ENCODE data around the gene ADAM10.
"Not testable (repeated sequence)": the region's sequence is repeated elsewhere in the genome, so short reads cannot be mapped to it uniquely, and the experiment has no call there.

ADAM10 gene, protein sequence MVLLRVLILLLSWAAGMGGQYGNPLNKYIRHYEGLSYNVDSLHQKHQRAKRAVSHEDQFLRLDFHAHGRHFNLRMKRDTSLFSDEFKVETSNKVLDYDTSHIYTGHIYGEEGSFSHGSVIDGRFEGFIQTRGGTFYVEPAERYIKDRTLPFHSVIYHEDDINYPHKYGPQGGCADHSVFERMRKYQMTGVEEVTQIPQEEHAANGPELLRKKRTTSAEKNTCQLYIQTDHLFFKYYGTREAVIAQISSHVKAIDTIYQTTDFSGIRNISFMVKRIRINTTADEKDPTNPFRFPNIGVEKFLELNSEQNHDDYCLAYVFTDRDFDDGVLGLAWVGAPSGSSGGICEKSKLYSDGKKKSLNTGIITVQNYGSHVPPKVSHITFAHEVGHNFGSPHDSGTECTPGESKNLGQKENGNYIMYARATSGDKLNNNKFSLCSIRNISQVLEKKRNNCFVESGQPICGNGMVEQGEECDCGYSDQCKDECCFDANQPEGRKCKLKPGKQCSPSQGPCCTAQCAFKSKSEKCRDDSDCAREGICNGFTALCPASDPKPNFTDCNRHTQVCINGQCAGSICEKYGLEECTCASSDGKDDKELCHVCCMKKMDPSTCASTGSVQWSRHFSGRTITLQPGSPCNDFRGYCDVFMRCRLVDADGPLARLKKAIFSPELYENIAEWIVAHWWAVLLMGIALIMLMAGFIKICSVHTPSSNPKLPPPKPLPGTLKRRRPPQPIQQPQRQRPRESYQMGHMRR

DNA sequence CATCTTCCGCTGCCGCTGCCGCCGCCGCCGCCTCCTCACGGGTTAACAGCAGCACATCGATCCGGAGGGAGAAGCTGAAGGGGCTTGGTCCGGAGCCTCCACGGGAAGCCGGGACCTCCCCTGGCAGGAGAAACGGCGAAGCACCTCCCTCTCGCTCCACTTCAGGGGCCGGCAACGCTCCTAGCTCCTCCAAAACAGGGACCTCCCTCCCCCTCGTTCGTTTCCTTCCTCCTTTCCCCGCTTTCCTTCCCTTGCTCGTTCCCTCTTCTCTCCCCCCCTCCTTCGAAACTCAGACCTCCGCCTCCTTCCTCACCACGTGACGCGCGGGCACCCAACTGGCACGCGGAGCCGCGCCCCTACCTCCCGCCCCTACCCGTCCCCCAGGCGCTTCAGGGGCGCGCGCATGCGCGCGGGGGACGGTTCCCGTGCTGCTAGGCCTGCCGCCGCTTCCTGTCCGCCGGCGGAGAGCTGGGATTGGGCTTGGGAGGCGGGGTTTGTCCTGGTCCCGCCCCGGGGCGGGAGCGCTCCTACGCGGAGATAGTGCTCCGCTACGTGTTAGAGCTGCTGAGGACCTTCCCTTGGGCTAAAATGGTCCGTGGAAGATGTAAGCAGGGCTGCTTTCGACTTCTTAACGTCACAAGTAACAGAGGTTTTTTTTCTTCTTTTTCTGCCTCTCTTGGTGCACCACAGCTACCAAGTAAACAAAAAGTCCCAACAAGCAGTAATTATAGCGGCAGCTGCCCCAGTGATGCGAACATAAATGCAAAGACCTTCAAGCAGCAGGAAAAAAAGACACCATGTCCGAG, at the start of gene ADAM10:
ADAM10 (minus strand) TSS at position 176 of the 806 bp plus-strand sequence; CDS start at position 3, 173 bp downstream.
- DNase-seq (ENCODE audit: insufficient read length, low spot score) (peak; percentile 97), FAIRE-seq (peak; percentile 75)

DNA sequence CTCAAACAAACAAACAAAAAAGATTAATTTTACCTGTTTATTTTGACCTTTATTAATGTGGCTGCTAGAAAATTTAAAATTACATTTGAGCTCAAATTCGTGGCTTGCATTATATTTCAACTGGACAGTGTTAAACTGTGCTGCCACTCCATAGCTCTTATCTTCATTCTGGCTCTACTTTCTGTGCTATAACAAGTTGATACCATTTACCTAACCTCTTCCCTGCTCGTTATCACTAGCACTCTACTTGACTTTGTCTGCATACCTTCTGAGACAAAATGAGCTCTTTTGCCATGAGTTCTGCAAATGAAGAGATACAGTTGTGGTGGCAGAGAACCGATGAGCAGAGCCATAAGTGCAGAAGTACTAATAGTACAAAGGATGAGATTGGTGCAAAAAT, 48.0 kb upstream of the ADAM10 start:
- DNase-seq (ENCODE audit: insufficient read length, low spot score), result no peak
- FAIRE-seq, result no peak

DNA sequence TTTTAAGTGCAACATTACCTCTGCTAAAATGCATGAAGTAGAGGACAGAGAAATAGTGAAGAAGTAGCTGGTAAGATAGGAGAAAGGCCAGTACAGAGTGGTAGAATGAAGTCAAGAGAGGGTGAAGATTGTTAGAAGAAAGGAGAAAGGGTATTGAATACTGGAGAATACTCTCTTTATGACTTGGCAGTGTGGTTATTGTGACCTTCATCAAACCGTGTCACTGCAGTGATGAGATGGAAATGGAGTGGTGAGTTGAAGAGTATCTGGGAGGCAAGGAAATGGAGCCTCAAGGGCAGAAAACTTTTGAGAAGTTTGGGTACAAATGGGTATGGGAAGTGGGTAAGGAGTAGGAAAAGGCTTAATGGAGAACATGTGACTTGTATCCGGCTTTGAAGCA, 46.3 kb upstream of the ADAM10 start:
- FAIRE-seq, result no peak
- no peak for DNase-seq (ENCODE audit: insufficient read length, low spot score)

DNA sequence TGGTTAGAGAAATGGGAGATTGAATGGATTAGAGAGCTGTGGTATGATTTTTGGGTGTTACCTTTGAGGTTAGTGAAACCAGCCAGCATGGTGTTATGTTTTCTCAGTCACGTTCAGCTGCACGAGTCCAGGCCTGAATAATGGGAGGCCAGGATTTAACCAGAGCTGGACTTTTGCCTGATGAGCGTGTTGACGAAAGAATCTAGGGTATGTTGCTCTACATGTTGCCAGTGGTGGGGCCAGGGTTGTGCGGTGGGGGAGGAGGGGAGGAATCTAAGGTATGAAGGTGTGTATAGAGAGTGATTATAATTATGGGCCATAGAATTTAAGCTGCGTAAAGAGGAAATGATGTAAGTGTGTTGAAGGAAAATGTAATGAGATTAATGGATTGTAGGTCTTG, 44.4 kb upstream of the ADAM10 start:
- DNase-seq (ENCODE audit: insufficient read length, low spot score) (no peak), FAIRE-seq (no peak)

DNA sequence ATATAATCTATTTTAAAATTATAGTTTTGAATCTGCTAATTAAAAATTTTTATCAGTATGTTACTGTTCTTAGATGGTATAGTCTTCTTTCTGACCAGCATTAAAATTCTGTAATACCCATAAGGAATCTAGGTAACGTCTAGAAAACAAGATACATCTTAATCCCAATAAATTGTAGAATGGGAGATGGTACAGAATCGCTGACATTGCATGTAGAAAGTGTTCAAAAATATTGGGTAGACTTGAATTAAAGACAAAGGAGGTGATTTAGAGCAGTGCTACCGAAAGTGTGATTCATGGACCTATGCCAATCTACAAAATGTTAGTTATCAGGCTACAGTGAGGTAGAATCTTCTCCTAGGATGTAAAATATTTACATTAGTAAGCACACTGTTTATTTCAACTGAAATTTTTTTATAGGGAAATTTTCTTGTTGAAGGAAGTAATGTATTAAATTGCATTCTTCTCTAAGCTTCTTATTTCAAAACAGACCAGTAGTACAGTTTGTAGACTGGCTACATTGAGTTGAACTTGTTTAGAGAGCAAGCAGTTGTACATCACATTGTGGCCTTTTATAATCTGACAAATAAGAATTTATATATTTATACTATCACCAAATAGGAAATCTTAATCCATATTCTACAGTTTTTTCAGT, 38.7 kb upstream of the ADAM10 start:
- FAIRE-seq (no peak), DNase-seq (ENCODE audit: insufficient read length, low spot score) (no peak)

DNA sequence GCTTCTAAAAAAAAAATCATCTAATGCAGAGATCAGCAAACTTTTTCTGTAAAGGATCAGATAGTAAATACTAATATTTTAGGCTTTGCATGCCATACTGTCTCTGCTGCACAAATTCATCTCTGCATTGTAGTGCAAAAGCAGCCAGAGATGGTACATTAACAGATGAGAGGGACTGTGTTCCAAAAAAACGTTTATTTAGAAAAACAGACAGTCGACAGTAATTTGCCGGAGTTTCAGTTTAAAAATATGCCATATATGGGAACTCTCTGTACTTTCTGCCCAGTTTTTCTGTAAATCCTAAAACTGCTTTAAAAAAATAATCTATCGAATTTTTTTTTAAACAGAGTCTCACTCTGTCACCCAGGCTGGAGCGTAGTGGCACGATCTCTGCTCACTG, 35.8 kb upstream of the ADAM10 start:
- DNase-seq (ENCODE audit: insufficient read length, low spot score) (no peak), FAIRE-seq (no peak)

DNA sequence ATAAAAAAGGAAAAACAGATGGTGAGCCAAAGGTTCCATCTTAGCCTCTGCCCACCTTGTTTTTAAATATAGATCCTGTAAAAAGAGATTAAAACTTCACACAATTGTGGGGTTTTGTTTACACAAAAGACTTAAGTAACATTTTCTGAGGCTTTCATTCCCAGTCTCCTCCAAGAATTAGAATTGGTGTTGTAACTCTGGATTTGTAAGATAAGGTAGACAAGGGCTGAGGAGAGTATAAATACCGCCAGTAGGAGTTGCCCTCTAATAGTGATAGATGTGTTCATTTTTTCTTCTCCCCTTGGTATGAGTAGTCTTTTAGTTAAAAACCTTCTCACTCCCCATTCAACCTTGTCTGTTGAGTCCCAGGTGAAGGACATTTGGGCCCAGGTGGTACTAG, 30.0 kb upstream of the ADAM10 start:
- DNase-seq (ENCODE audit: insufficient read length, low spot score) (no peak), FAIRE-seq (no peak)

DNA sequence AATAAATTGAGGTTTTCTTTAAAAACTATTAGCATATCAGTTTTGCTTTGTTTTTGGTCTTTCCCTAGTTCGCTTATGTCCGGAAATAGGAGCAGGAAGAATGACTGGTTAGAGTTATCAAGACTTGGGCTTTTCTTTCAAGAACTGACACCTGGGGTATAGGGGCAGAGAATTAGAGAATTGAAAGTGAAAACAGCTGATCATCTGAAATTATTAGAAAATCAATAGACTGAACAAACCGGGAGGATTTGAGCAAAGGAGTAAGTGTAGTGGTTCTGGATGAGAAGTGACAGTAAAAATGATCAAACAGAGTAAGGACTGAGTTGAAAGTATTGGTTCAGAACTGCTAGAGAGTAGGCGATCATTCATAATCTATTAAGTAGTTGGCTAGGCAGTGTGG, 27.6 kb upstream of the ADAM10 start:
- FAIRE-seq (no peak), DNase-seq (ENCODE audit: insufficient read length, low spot score) (no peak)

DNA sequence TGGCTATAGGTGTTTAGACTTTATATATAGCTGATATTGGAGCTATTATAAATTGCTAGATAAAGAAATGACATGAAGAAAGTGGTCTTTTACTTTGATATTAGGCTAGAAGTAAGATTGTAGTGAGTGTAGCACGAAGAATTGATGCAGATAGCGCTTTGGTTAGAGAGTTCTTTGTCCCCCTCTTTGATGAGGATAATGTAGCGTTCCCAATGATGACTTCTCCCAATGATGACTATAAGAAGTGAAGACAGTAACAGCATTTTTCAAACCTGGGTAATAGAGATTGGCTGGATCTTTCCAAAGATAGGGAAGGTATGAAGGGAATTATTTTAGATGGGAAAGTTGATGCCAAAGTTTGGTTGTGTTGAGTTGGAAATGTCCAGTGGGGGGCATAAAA, 25.9 kb upstream of the ADAM10 start:
- no peak for FAIRE-seq
- DNase-seq (ENCODE audit: insufficient read length, low spot score), result no peak

DNA sequence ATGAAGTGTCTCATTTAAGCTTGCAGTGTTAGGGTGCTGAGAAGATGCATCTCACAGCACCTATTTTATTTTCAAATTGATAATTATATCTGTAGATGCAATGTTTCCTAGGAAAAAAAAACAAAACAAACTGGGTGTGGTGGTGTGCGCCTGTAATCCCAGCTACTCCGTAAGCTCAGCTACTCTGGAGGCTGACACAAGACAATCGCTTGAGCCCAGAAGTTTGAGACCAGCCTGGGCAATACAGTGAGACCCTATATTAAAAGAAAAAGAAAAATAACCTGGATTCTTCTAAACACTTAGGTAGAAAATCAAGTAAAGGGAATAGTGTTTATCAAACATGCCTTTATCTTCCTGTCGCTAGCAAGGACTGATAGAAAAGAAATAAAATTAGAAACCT, 23.5 kb upstream of the ADAM10 start:
- no peak for DNase-seq (ENCODE audit: insufficient read length, low spot score)
- FAIRE-seq, result no peak

DNA sequence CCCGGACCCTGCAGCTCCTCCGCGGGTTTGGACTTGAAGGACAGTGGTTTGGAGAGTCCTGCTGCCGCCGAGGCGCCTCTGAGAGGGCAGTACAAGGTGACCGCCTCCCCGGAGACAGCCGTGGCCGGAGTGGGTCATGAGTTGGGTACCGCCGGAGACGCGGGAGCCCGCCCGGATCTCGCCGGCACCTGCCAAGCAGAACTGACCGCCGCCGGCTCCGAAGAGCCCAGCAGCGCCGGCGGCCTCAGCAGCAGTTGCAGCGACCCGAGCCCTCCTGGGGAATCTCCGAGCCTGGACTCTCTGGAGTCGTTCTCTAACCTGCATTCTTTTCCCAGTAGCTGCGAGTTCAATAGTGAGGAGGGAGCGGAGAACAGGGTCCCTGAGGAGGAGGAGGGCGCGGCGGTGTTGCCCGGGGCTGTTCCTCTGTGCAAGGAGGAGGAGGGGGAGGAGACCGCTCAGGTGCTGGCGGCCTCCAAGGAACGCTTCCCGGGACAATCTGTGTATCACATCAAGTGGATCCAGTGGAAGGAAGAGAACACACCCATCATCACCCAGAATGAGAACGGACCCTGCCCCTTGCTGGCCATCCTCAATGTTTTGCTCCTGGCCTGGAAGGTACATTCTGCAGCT, 22.2 kb upstream of the ADAM10 start:
- peak; percentile 25 for DNase-seq (ENCODE audit: insufficient read length, low spot score)

DNA sequence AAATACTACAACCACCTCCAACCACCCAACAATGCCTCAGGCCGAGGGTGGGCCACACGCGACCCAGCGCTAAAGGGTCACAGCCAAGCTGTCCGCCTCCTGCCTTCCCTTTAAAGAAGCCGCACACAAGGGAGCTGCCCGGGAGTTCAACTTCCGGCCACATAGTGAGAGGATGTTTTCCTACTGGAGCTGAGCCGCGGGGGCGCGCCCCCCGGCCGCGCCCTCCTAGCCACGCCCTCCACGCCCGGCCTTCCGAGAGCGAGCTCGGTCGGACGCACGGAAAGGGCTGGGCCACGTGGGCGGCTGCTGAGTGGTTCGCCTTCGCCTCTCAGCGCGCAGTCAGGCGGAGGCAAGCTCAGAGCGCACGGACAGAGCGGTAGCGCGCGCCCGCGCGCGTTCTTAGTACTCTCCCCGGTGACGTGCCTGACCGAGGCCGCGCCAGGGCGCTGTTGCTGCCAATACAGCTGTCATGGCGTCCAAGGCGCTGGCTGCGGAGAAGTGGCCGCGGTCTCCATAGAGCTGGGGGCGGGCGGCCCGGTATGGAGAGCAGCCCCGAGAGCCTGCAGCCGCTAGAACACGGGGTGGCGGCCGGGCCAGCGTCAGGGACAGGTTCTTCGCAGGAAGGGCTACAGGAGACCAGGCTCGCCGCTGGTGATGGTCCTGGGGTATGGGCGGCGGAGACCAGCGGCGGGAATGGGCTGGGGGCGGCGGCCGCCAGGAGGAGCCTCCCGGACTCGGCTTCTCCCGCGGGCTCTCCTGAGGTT, 21.5 kb upstream of the ADAM10 start, which contains the start of gene MINDY2:
MINDY2 (plus strand) TSS at position 446 of the 764 bp plus-strand sequence; CDS start at position 540, 94 bp downstream.
- FAIRE-seq (peak; percentile 92), DNase-seq (ENCODE audit: insufficient read length, low spot score) (peak; percentile 89)

More for the DNA sequence above, 22.2 kb upstream of the ADAM10 start:
- no peak for FAIRE-seq

DNA sequence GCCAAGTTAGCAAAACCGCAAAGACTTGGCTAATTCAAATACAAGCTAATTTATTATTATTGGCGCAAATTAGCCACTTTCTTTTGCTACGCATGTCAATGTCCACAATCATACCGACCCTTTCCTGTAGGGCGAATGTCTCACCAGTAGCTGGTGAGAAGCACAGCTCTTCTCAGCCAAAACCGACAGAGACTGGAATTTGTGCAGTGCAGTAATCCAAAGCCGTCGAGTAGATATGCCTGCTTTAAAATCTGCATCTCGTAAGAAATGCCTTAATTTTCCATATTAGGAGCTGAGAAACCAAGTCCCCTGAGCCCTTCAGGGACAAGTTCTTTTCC, 21.0 kb upstream of the ADAM10 start:
- FAIRE-seq, result no peak
- peak; percentile 41 for DNase-seq (ENCODE audit: insufficient read length, low spot score)

DNA sequence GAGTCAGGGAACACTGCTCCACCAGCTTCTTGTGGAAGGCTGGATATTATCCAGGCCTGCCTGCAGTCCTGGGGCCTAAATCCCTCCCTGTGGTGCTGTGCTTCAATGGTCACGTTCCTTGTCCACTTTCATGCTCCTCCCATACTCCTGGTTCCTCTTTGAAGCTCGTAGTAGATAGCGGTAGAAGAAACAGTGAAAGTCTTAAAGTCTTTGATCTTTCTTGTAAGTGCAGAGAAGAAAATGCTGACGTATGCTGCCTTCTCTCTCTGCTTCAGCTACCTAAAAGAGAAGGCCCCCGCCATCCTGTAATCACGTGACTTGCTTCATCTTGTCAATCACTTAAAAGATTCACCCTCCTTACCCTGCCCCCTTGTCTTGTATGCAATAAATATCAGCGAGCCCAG, 19.1 kb upstream of the ADAM10 start:
- FAIRE-seq; DNase-seq (ENCODE audit: insufficient read length, low spot score): not testable (repeated sequence)

DNA sequence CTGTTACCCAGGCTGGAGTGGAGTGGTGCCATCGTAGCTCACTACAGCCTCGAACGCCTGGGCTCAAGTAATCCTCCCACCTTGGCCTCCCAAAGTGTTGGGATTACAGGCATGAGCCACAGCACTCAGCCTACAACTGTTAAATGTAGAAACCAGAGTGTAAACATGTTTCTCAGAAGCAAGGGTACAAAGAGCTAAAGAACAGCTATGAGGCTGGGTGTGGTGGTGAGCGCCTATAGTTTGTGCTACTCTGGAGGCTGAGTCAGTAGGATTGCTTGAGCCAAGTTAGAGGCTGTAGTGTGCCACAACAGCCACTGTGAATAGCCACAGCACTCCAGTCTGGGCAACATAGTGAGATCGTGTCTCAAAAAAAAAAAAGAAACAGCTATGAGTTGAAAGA, 16.8 kb upstream of the ADAM10 start:
- no peak for FAIRE-seq

DNA sequence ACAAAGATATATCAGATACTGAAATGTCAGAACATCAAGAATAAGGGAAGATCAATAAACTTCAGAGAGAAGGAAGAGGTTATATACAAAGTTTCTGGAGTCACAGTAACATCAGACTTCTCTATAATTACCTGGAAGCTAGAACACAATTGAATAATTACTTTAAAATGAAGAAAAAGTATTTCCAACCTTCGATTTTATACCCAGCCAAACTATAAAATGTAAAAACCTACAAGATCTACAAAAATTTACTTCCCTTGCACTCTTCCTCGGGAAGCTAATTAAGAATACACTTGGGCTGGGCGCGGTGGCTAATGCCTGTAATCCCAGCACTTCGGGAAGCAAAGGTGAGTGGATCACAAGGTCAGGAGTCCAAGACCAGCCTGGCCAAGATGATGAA, 15.0 kb upstream of the ADAM10 start:
- FAIRE-seq (no peak), DNase-seq (ENCODE audit: insufficient read length, low spot score) (no peak)

More for the DNA sequence above, 16.8 kb upstream of the ADAM10 start:
- no peak for DNase-seq (ENCODE audit: insufficient read length, low spot score)

DNA sequence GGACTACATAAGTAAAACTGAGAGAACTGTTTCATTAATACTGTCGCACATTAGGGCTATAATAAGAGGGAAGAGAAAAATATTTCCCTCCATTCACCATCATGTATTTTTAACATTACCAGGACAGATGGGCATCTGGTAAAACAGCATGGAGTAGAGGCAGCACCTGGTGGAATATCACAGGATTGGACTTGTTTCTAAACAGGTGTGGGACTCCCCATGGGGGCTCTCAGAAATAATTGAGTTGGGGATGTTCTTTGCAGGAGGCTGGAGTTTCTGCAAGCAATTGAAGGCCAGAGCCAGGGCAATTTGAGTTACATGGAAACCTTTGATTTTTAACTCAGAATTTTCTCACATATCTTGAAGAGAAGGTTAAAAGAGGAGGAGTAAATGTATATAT, 13.2 kb upstream of the ADAM10 start:
- DNase-seq (ENCODE audit: insufficient read length, low spot score) (no peak), FAIRE-seq (no peak)

DNA sequence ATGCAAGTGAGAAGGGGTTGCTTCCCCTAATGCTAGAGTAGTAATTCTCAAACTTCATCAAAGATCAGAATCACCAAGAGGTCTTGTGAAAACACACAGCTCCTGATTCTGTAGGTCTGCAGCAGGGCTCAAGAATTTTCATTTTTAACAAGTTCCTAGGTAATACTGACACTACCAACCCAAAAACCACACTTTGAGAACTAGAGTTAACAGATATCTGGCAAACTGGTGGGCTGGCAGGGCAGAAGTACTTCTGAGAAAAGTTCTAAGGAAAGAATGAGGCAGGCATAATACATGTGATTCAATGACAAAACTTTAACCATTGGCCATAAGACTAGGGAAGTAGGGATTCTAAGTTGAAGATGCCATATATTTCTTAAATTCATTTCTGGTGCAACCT, 12.8 kb upstream of the ADAM10 start:
- FAIRE-seq (no peak), DNase-seq (ENCODE audit: insufficient read length, low spot score) (no peak)

DNA sequence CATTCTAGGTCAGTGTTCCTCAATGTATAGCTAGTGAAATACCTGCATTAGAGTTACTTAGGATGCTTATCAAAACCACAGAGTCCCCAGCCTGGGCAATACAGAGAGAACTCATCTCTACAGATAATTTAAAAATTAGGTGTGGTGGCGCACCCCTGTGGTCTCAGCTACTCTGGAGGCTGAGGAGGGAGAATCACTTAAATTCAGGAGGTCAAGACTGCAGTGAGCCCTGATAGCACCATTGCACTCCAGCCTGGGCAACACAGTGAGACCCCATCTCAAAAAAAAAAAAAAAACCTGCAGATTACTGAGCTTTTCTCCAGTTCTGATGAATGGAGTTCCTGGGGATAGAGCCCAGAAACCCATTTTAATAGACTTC, 11.5 kb upstream of the ADAM10 start:
- DNase-seq (ENCODE audit: insufficient read length, low spot score) (no peak), FAIRE-seq (no peak)
